GM12873 (cell line): ENCODE data around the gene CMTM4.

ENCODE experiments used
- CTCF ChIP-seq: IDR thresholded peaks from 2 replicates; pipeline ENCODE4 v1.5.1; 2012; ENCODE audit warnings: low read depth, mild to moderate bottlenecking, moderate library complexity, low read length, control low read depth; ENCODE audit not compliant: insufficient read depth; ENCODE audit errors: missing control alignments

CMTM4 gene

DNA sequence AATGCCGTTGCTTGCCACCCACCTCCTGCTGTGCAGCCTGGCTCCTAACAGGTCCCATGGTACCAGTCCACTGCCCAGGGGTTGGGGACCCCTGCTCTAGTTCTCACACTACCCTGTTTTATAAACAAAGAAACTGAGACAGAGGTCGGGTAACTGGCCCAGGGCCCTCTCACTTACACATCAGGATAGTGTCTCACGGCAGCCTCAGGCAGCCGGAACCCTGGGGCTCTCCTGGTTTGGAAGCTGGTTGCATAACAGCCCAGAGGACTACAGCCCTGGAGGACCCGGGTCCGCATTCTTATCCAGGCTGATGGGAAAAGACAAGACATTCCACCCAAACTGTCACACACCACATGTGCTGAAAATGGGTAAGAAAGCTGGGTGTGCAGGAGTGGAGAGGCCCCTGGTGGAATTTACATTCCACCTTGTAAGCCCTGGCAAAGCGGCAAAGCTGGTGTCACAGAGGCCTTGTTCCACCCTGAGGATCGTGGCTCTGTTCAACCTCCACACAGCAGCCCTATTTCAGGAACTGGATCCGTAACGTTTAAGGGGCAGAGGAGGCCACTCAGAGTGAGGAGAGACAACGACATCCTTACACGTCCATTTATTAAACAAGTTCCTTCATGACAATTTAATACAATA lies 82.3 kb downstream of the CMTM4 start:
- TF ChIP-seq CTCF, result no peak

DNA sequence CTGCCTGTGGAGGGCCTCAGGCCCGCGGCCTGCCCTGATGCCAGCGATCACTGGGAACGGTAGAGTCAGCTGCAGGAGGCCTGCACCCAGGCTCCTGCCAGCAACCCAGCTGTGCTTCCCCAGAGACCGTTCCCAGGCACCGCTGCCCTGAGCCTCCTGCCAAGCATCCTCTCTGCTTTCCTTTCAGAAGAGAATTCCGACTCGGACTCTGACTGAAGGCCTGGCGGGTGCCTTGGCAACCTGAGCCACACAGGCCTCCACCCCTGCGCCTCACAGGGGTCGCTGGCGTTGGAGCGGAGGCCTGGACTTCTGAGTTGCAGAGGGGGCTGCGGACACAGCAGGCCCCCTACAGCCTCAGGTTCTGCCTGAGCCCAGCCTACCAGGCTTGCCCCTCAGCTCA lies 84.1 kb downstream of the CMTM4 start:
- no peak for TF ChIP-seq CTCF

- TF ChIP-seq CTCF, result no peak
Observed at GRCh38 chr16:66610111-66610820, 86.3 kb downstream of the CMTM4 start.

DNA sequence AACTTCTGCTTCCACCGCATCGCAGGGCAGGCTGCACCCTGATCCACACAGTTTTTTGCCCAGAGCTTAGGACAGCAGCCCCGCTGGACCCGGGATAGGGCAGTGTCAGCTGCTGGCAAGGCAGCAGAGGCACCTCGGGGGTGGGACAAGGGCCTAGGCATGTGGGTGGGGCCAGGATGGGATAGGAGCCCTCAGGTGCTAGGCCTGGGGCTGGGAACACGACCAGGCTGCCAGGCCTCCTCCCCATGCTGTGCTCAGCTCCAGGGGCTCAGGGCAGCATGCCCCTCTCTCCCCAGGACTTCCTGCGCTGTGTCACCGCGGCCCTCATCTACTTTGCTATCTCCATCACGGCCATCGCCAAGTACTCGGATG lies 87.4 kb downstream of the CMTM4 start:
- TF ChIP-seq CTCF, result no peak

GRCh38 chr16:66608241-66609138 lies 88.1 kb downstream of the CMTM4 start:
- TF ChIP-seq CTCF, result peak; percentile 94

GRCh38 chr16:66605979-66606751 lies 90.4 kb downstream of the CMTM4 start:
- no peak for TF ChIP-seq CTCF
